CD4-positive, alpha-beta T cell (primary cell): ENCODE results near the gene METTL15. TPM values are rescaled to one million over a fixed set of nuclear protein-coding genes. Genes with fewer than 3 reads are reported as not detected.

ENCODE experiments used
- ATAC-seq: fragments of 200-7000 bp; cut with Tn5 transposase; one replicate; pipeline ENCODE4 v1.10.0; 2022; ENCODE audit warnings: mild to moderate bottlenecking; ENCODE audit not compliant: poor library complexity
- CTCF ChIA-PET: fragments of 350-600 bp; sonication (Branson Sonifier 250); formaldehyde crosslinking; loops from one replicate; lab custom pipeline; 2021; ENCODE audit warnings: antibody characterized with exemption, inconsistent platforms; lab: Charles Lee
- POLR2A ChIA-PET: fragments of 350-600 bp; sonication (Branson Sonifier 250); formaldehyde crosslinking; loops from one replicate; lab custom pipeline; 2021; ENCODE audit warnings: antibody characterized with exemption, inconsistent platforms; lab: Charles Lee
- DNase-seq, 14 experiments: peaks; one replicate each; pipeline ENCODE4 v3.0.0-alpha.2; 2013 to 2020; ENCODE audit warnings: mixed read lengths in 2 of 14
- H3K27ac ChIP-seq, 2 donors: one replicate each; pipeline versions ENCODE4 v1.5.1 to v1.7.0; 2013; ENCODE audit warnings: low read length in 2 of 2, low read depth in 1 of 2, mild to moderate bottlenecking in 1 of 2
- H3K27me3 ChIP-seq, 2 experiments: 1 replicate in 1 of 2; 2 replicates in 1 of 2; pipeline versions ENCODE4 v1.6.1 to v1.7.0; 2013; ENCODE audit warnings: low read length in 2 of 2, control low read depth in 1 of 2, mild to moderate bottlenecking in 1 of 2, moderate library complexity in 1 of 2; ENCODE audit not compliant: insufficient read depth in 2 of 2, control insufficient read depth in 1 of 2
- H3K36me3 ChIP-seq: one replicate; pipeline ENCODE4 v1.6.1; 2013; ENCODE audit warnings: low read length, control low read depth; ENCODE audit not compliant: insufficient read depth
- H3K4me1 ChIP-seq: one replicate; pipeline ENCODE4 v1.6.1; 2013; ENCODE audit warnings: low read length, control low read depth; ENCODE audit not compliant: insufficient read depth
- H3K4me3 ChIP-seq: one replicate; pipeline ENCODE4 v1.5.1; 2013; ENCODE audit warnings: mild to moderate bottlenecking, low read length, moderate library complexity
- H3K9me3 ChIP-seq, 2 experiments: 1 replicate in 1 of 2; 2 replicates in 1 of 2; pipeline versions ENCODE4 v1.6.1 to v1.7.0; 2013; ENCODE audit warnings: low read length in 2 of 2, mild to moderate bottlenecking in 2 of 2, control low read depth in 1 of 2, moderate library complexity in 1 of 2; ENCODE audit not compliant: control insufficient read depth in 1 of 2, insufficient read depth in 1 of 2
- H3K27ac Mint-ChIP-seq: one replicate; pipeline ENCODE4 v1.8.0; 2020; ENCODE audit warnings: mixed read lengths
- H3K27me3 Mint-ChIP-seq: one replicate; pipeline ENCODE4 v1.8.0; 2021; ENCODE audit warnings: mixed read lengths
- H3K36me3 Mint-ChIP-seq: one replicate; pipeline ENCODE4 v1.8.0; 2021; ENCODE audit warnings: low read depth, mixed read lengths
- H3K4me1 Mint-ChIP-seq: one replicate; pipeline ENCODE4 v1.8.0; 2021; ENCODE audit warnings: low read depth, mixed read lengths
- H3K4me3 Mint-ChIP-seq: one replicate; pipeline ENCODE4 v1.8.0; 2020; ENCODE audit warnings: mild to moderate bottlenecking, mixed read lengths
- H3K9me3 Mint-ChIP-seq: one replicate; pipeline ENCODE4 v1.8.0; 2020; ENCODE audit warnings: mixed read lengths
- intact Hi-C, 2 experiments: fragments of 100-400 bp; cut with DNase I in 1 of 2; cut with micrococcal nuclease in 1 of 2; formaldehyde crosslinking; loops; one replicate each; pipeline versions ENCODE4 v1.15.1 to v1.9.0; 2023 to 2025; cut with DNase I, micrococcal nuclease
- total RNA-seq, 174 experiments: library from RNA in 2 of 174; stranded (reverse) in 2 of 174; gene quantifications; one replicate each; pipeline ENCODE4 v1.2.3 and lab custom pipeline; 2021 to 2026
- TF ChIP-seq, protein P1 (sequence below): fragments of 200-600 bp; IDR thresholded peaks from one replicate; pipeline ENCODE4 v1.8.0; 2022; ENCODE audit warnings: antibody characterized with exemption, mild to moderate bottlenecking

The METTL15 gene
- total RNA-seq, 2 experiments from 2014 or later: 3.5 to 4.4 TPM

DNA sequence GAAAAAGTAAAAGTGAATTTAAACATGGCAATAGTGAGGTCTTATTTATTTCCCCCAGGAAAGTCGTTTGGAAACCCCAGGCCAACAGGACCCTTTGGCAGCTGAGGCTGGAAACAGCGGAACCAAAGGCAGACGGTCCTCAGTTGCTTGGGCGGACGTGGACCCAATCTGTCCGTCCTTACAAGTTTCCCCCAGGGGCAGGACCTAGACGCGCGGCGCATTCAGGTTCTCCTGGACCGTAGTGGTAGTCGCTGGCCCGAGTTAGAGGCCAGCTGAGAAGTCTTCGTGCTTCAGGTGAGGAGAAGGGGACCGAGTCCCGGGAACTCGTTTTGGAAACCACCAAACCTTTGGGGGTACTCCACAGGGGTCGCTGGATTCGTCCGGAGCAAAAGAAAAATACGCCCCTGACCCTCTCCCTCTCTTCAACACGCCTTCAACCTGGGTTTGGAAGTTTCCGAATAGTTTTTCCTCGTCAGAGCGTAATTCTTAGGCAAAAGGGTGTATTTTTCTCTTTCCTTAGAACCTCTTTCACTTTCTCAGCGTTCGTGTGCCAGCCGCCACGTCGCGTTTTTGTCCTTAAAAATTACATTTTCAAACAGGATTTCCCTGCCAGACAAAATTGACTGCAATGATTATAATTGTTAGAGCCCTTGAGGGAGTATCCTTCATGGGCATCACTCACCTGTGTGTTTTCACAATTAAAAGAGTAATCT, 2.1 kb downstream of the METTL15 start:
- Histone ChIP-seq H3K27ac (peak overlapping the region; percentile 54 to 88), H3K36me3 (peaks cover 14% of the 10 kb centered on the region), H3K4me1 (peaks cover 24% of the 10 kb centered on the region), H3K9me3 (no peaks in the 10 kb centered on the region), H3K4me3 (peak overlapping the region; percentile 85), H3K27me3 (no peaks in the 10 kb centered on the region)
- Mint-ChIP-seq H3K4me3 (peak overlapping the region; percentile 98), H3K27me3 (no peaks in the 10 kb centered on the region), H3K27ac (peak overlapping the region; percentile 98), H3K36me3 (peaks cover 52% of the 10 kb centered on the region), H3K9me3 (no peaks in the 10 kb centered on the region), H3K4me1 (peaks cover 76% of the 10 kb centered on the region)
- ATAC-seq (no peak), DNase-seq (peak; percentile 19 to 76 (median 48))
- TF ChIP-seq, protein P1, sequence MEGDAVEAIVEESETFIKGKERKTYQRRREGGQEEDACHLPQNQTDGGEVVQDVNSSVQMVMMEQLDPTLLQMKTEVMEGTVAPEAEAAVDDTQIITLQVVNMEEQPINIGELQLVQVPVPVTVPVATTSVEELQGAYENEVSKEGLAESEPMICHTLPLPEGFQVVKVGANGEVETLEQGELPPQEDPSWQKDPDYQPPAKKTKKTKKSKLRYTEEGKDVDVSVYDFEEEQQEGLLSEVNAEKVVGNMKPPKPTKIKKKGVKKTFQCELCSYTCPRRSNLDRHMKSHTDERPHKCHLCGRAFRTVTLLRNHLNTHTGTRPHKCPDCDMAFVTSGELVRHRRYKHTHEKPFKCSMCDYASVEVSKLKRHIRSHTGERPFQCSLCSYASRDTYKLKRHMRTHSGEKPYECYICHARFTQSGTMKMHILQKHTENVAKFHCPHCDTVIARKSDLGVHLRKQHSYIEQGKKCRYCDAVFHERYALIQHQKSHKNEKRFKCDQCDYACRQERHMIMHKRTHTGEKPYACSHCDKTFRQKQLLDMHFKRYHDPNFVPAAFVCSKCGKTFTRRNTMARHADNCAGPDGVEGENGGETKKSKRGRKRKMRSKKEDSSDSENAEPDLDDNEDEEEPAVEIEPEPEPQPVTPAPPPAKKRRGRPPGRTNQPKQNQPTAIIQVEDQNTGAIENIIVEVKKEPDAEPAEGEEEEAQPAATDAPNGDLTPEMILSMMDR: no peak
- intact Hi-C loops: no loop called here
- CTCF ChIA-PET: no interaction called here
- POLR2A ChIA-PET: interaction anchor here (1.0 kb wide), 1 partner anchor 8 kb away, joined by 3 read pairs; no protein-coding TSS in a partner anchor

DNA sequence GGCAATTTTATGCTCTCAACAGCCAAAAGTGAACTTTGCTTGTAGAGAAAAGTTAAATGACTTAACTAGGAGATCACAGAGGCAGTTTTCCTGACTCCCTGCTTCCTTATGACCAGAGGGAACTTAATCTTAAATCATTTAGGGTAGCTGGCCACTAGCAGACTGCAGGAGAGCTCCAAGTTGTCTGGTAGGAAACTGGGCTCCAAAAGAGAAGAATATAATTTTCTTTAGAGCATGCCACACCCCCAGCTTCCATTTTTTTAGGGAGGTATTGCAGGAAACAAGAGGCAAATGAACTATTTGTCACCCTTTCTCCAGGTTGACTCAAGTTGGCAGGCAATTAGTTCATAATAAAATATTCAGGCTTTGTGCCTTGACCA, 2.6 kb downstream of the METTL15 start:
- peak overlapping the region; percentile 85 for H3K4me3 ChIP-seq
- H3K36me3 ChIP-seq: peaks cover 14% of the 10 kb centered on the region
- ChIA-PET POLR2A (no interaction called here), CTCF (no interaction called here)
- peaks cover 24% of the 10 kb centered on the region for H3K4me1 ChIP-seq
- TF ChIP-seq, protein P1: no peak
- Mint-ChIP-seq H3K36me3 (peaks cover 58% of the 10 kb centered on the region), H3K27ac (peak overlapping the region; percentile 98), H3K4me1 (peaks cover 77% of the 10 kb centered on the region), H3K4me3 (peak overlapping the region; percentile 98), H3K27me3 (no peaks in the 10 kb centered on the region), H3K9me3 (no peaks in the 10 kb centered on the region)
- ATAC-seq: no peak
- H3K9me3 ChIP-seq: no peaks in the 10 kb centered on the region
- peak in 2 of 14 experiments; percentile 11 to 17 for DNase-seq
- no peaks in the 10 kb centered on the region for H3K27me3 ChIP-seq
- H3K27ac ChIP-seq: peak overlapping the region; percentile 54 to 88
- intact Hi-C loops: no loop called here

DNA sequence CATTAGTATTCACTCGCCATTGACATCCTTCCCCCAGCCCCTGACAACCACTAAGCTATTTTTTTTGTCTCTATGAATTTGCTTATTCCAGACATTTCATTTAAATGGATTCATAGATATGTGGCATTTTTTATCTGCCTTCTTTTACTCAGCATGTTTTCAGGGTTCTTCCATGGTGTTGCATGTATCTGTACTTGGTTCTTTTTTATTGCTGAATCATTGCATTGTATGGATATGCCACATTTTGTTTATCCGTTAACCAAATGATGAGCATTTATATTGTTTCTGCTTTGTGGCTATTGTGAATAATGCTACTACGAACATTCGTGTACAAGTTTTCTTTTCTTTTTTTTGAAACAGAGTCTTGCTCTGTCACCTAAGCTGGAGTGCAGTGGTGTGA, 5.9 kb downstream of the METTL15 start:
- no peak overlapping the region for H3K27ac ChIP-seq
- DNase-seq (no peak), ATAC-seq (no peak)
- peaks cover 70% of the 10 kb centered on the region for H3K4me1 Mint-ChIP-seq
- H3K27me3 Mint-ChIP-seq: no peaks in the 10 kb centered on the region
- intact Hi-C loops: no loop called here
- TF ChIP-seq, protein P1: no peak
- ChIA-PET CTCF (no interaction called here), POLR2A (no interaction called here)
- H3K4me3 Mint-ChIP-seq: no peak overlapping the region
- peak overlapping the region; percentile 4 for H3K27ac Mint-ChIP-seq
- H3K4me3 ChIP-seq: no peak overlapping the region
- no peaks in the 10 kb centered on the region for H3K9me3 ChIP-seq
- H3K27me3 ChIP-seq: no peaks in the 10 kb centered on the region
- no peaks in the 10 kb centered on the region for H3K9me3 Mint-ChIP-seq
- H3K36me3 Mint-ChIP-seq: peaks cover 59% of the 10 kb centered on the region
- peaks cover 9% of the 10 kb centered on the region for H3K4me1 ChIP-seq
- peaks cover 17% of the 10 kb centered on the region for H3K36me3 ChIP-seq
